HEK293 (cell line): ENCODE results near the gene PARD3.

Source experiments
- CTCF ChIA-PET: fragments of 350-600 bp; formaldehyde crosslinking; extraction: SDS; loops from one replicate; lab custom pipeline; 2021; ENCODE audit warnings: antibody characterized with exemption; lab: Yijun Ruan, JAX
- POLR2A ChIA-PET: fragments of 300-600 bp; formaldehyde crosslinking; extraction: SDS; loops from one replicate; lab custom pipeline; 2020; ENCODE audit warnings: antibody characterized with exemption, inconsistent platforms; lab: Yijun Ruan, JAX
- H3K27ac ChIP-seq: fragments of 200-500 bp; sonication (Bioruptor generic); 2 replicates; pipeline ENCODE4 v1.5.1; 2014; ENCODE audit warnings: low read depth, low read length, control low read depth, inconsistent platforms; ENCODE audit errors: extremely low read depth
- H3K36me3 ChIP-seq, 2 experiments: fragments of 200-500 bp in 1 of 2; sonication (Bioruptor generic) in 1 of 2; 1 replicate in 1 of 2; 2 replicates in 1 of 2; pipeline ENCODE4 v1.5.1; 2014 to 2017; ENCODE audit warnings: inconsistent platforms in 2 of 2, low read length in 2 of 2; ENCODE audit not compliant: control insufficient read depth in 2 of 2, insufficient read depth in 1 of 2
- H3K4me1 ChIP-seq: fragments of 200-500 bp; sonication (Bioruptor generic); 2 replicates; pipeline ENCODE4 v1.5.1; 2014; ENCODE audit warnings: mild to moderate bottlenecking, low read length, inconsistent platforms; ENCODE audit not compliant: control insufficient read depth, insufficient read depth
- H3K4me3 ChIP-seq: 2 replicates; pipeline ENCODE4 v1.5.1; 2011; ENCODE audit warnings: low read depth, mild to moderate bottlenecking, control low read depth, low read length, moderate library complexity
- H3K9me3 ChIP-seq: fragments of 200-500 bp; sonication (Bioruptor generic); 2 replicates; pipeline ENCODE4 v1.5.1; 2014; ENCODE audit warnings: low read depth, low read length, inconsistent platforms; ENCODE audit not compliant: control insufficient read depth, insufficient read depth
- GLIS2 ChIP-seq: fragments of 450-650 bp; formaldehyde crosslinking; IDR thresholded peaks from 2 replicates; pipeline ENCODE4 v1.5.1; 2016; ENCODE audit warnings: missing biosample characterization, missing genetic modification characterization
- IKZF3 ChIP-seq: fragments of 450-650 bp; IDR thresholded peaks from 2 replicates; pipeline ENCODE4 v1.5.0; 2018; ENCODE audit warnings: missing biosample characterization, mild to moderate bottlenecking, missing genetic modification characterization, moderate library complexity
- SP7 ChIP-seq: fragments of 450-650 bp; formaldehyde crosslinking; IDR thresholded peaks from 2 replicates; pipeline ENCODE4 v1.5.1; 2016; ENCODE audit warnings: missing biosample characterization, missing genetic modification characterization
- YY1 ChIP-seq: fragments of 450-650 bp; formaldehyde crosslinking; IDR thresholded peaks from 2 replicates; pipeline ENCODE4 v1.5.1; 2018; ENCODE audit warnings: missing biosample characterization, missing genetic modification characterization
- ZBTB21 ChIP-seq: fragments of 450-650 bp; formaldehyde crosslinking; IDR thresholded peaks from 2 replicates; pipeline ENCODE4 v1.5.1; 2017; ENCODE audit warnings: missing biosample characterization, missing genetic modification characterization
- ZBTB8A ChIP-seq: fragments of 450-650 bp; formaldehyde crosslinking; IDR thresholded peaks from 2 replicates; pipeline ENCODE4 v1.5.1; 2016; ENCODE audit warnings: missing biosample characterization, missing genetic modification characterization
- ZNF121 ChIP-seq: fragments of 450-650 bp; formaldehyde crosslinking; IDR thresholded peaks from 2 replicates; pipeline ENCODE4 v1.5.1; 2016; ENCODE audit warnings: missing biosample characterization, missing genetic modification characterization
- ZNF214 ChIP-seq: fragments of 450-650 bp; formaldehyde crosslinking; IDR thresholded peaks from 2 replicates; pipeline ENCODE4 v1.5.1; 2017; ENCODE audit warnings: missing biosample characterization, mild to moderate bottlenecking, missing genetic modification characterization, borderline replicate concordance
- ZNF311 ChIP-seq: fragments of 450-650 bp; formaldehyde crosslinking; IDR thresholded peaks from 2 replicates; pipeline ENCODE4 v1.5.1; 2017; ENCODE audit warnings: missing biosample characterization, missing genetic modification characterization, borderline replicate concordance
- ZNF362 ChIP-seq: fragments of 450-650 bp; formaldehyde crosslinking; IDR thresholded peaks from 2 replicates; pipeline ENCODE4 v1.5.1; 2016; ENCODE audit warnings: missing biosample characterization, missing genetic modification characterization
- ZNF391 ChIP-seq: fragments of 450-650 bp; formaldehyde crosslinking; IDR thresholded peaks from 2 replicates; pipeline ENCODE4 v1.5.1; 2016; ENCODE audit warnings: low read depth, missing biosample characterization, missing genetic modification characterization, borderline replicate concordance
- ZNF398 ChIP-seq: fragments of 450-650 bp; formaldehyde crosslinking; IDR thresholded peaks from 2 replicates; pipeline ENCODE4 v1.5.1; 2017; ENCODE audit warnings: missing biosample characterization, missing genetic modification characterization
- ZNF423 ChIP-seq: fragments of 450-650 bp; formaldehyde crosslinking; IDR thresholded peaks from 2 replicates; pipeline ENCODE4 v1.5.1; 2016; ENCODE audit warnings: missing biosample characterization, missing genetic modification characterization
- ZNF449 ChIP-seq: fragments of 450-650 bp; formaldehyde crosslinking; IDR thresholded peaks from 2 replicates; pipeline ENCODE4 v1.5.1; 2017; ENCODE audit warnings: missing biosample characterization, mild to moderate bottlenecking, missing genetic modification characterization, moderate library complexity
- ZNF488 ChIP-seq: fragments of 450-650 bp; formaldehyde crosslinking; IDR thresholded peaks from 2 replicates; pipeline ENCODE4 v1.5.1; 2016; ENCODE audit warnings: missing biosample characterization, missing genetic modification characterization
- ZNF560 ChIP-seq: fragments of 450-650 bp; formaldehyde crosslinking; IDR thresholded peaks from 2 replicates; pipeline ENCODE4 v1.5.1; 2017; ENCODE audit warnings: missing biosample characterization, missing genetic modification characterization, borderline replicate concordance
- ZNF571 ChIP-seq: fragments of 450-650 bp; formaldehyde crosslinking; IDR thresholded peaks from 2 replicates; pipeline ENCODE4 v1.5.0; 2017; ENCODE audit warnings: missing biosample characterization, missing genetic modification characterization
- ZNF585B ChIP-seq: fragments of 450-650 bp; formaldehyde crosslinking; IDR thresholded peaks from 2 replicates; pipeline ENCODE4 v1.5.1; 2016; ENCODE audit warnings: missing biosample characterization, missing genetic modification characterization
- ZNF610 ChIP-seq: fragments of 450-650 bp; formaldehyde crosslinking; IDR thresholded peaks from 2 replicates; pipeline ENCODE4 v1.5.1; 2016; ENCODE audit warnings: missing biosample characterization, missing genetic modification characterization, borderline replicate concordance
- ZNF747 ChIP-seq: fragments of 450-650 bp; formaldehyde crosslinking; IDR thresholded peaks from 2 replicates; pipeline ENCODE4 v1.5.1; 2016; ENCODE audit warnings: missing biosample characterization, missing genetic modification characterization
- ZNF792 ChIP-seq: fragments of 450-650 bp; formaldehyde crosslinking; IDR thresholded peaks from 2 replicates; pipeline ENCODE4 v1.5.1; 2016; ENCODE audit warnings: missing biosample characterization, missing genetic modification characterization

PARD3 gene

GRCh38 chr10:34797155-34797554 is 17.9 kb downstream of the PARD3 start:
- no peaks in the 10 kb centered on the region for H3K9me3 ChIP-seq
- peaks cover 11% of the 10 kb centered on the region for H3K4me1 ChIP-seq
- H3K4me3 ChIP-seq: no peak overlapping the region
- no peak for TF ChIP-seq ZNF610 (tag by site-specific recombination)
- 0 out of 2 replicates have a peak, but pooled peaks have one; percentile 27 for TF ChIP-seq ZNF121 (tag by site-specific recombination)
- no peak overlapping the region for H3K27ac ChIP-seq
- H3K36me3 ChIP-seq: peaks cover 0 to 3% of the 10 kb centered on the region in 2 experiments; a peak in 1 of 3 replicates
- ChIA-PET POLR2A (no interaction called here), CTCF (interaction anchor here (0.6 kb wide), 1 partner anchor 65 kb away, joined by 3 read pairs; no protein-coding TSS in a partner anchor)

GRCh38 chr10:34796133-34796532 is 19.0 kb downstream of the PARD3 start:
- peaks cover 14% of the 10 kb centered on the region for H3K4me1 ChIP-seq
- H3K4me3 ChIP-seq: no peak overlapping the region
- H3K27ac ChIP-seq: no peak overlapping the region
- POLR2A ChIA-PET: no interaction called here
- peaks cover 0 to 3% of the 10 kb centered on the region in 2 experiments; a peak in 1 of 3 replicates for H3K36me3 ChIP-seq
- no peaks in the 10 kb centered on the region for H3K9me3 ChIP-seq
- CTCF ChIA-PET: interaction anchor here (0.7 kb wide), 2 partner anchors 411 to 723 kb away, joined by 5 to 7 read pairs; no protein-coding TSS in a partner anchor
- TF ChIP-seq ZNF214 (tag by site-specific recombination) (no peak), ZBTB8A (tag by site-specific recombination) (no peak), ZNF571 (tag by site-specific recombination) (no peak)

GRCh38 chr10:34795334-34795733 is 19.8 kb downstream of the PARD3 start:
- TF ChIP-seq ZNF560 (tag by site-specific recombination) (no peak), ZNF121 (tag by site-specific recombination) (peak; percentile 87)
- TF ChIP-seq, all 188 proteins: peak for 1
- CTCF ChIA-PET: interaction anchor here (0.6 to 0.7 kb wide), 3 partner anchors 410 to 724 kb away, joined by 3 to 7 read pairs (median 5); no protein-coding TSS in a partner anchor
- Histone ChIP-seq H3K4me1 (peaks cover 15% of the 10 kb centered on the region), H3K27ac (no peak overlapping the region), H3K9me3 (no peaks in the 10 kb centered on the region), H3K36me3 (peaks cover 0 to 3% of the 10 kb centered on the region in 2 experiments; a peak in 1 of 3 replicates), H3K4me3 (no peak overlapping the region)
- POLR2A ChIA-PET: no interaction called here

- Histone ChIP-seq H3K27ac (no peak overlapping the region), H3K4me3 (no peak overlapping the region), H3K4me1 (peaks cover 20% of the 10 kb centered on the region), H3K9me3 (no peaks in the 10 kb centered on the region), H3K36me3 (peaks cover 0 to 3% of the 10 kb centered on the region in 2 experiments; a peak in 1 of 3 replicates)
- ChIA-PET CTCF (interaction anchor here (0.6 kb wide), 1 partner anchor 685 kb away, joined by 3 read pairs; no protein-coding TSS in a partner anchor), POLR2A (no interaction called here)
- no peak for TF ChIP-seq ZNF747 (tag by site-specific recombination)
- TF ChIP-seq IKZF3 (tag by site-specific recombination): no peak
- no peak for TF ChIP-seq ZNF585B (tag by site-specific recombination)
- TF ChIP-seq GLIS2 (tag by site-specific recombination): no peak
- no peak for TF ChIP-seq ZNF311 (tag by site-specific recombination)
- TF ChIP-seq ZNF449 (tag by site-specific recombination): no peak
- TF ChIP-seq ZNF488 (tag by site-specific recombination): no peak
- TF ChIP-seq ZNF423 (tag by site-specific recombination): no peak
- TF ChIP-seq ZBTB21: no peak
- TF ChIP-seq SP7 (tag by site-specific recombination): no peak
- no peak for TF ChIP-seq ZNF398
- TF ChIP-seq ZNF391: no peak
- TF ChIP-seq ZNF362 (tag by site-specific recombination): no peak
- TF ChIP-seq YY1: no peak
- no peak for TF ChIP-seq ZNF792 (tag by site-specific recombination)
Measured at GRCh38 chr10:34794835-34795234, 20.3 kb downstream of the PARD3 start.
